ENCODE data around the gene SHB. TPM values are rescaled to one million over a fixed set of nuclear protein-coding genes. Genes with fewer than 3 reads are reported as not detected.

SHB gene
- polyA plus RNA-seq, 10 donors, result 4.5 to 7.9 (median 5.9) TPM

- DNase-seq, result peak; percentile 48 to 87 (median 86)
Observed at GRCh38 chr9:38026021-38026809, 42.8 kb downstream of the SHB start.

GRCh38 chr9:38025166-38025565, 43.9 kb downstream of the SHB start:
- no peak for DNase-seq

GRCh38 chr9:38024036-38024681, 44.9 kb downstream of the SHB start:
- peak in 2 of 3 donors; percentile 37 to 70 for DNase-seq

- no peak for DNase-seq
Observed at GRCh38 chr9:38023661-38024035, 45.4 kb downstream of the SHB start.

GRCh38 chr9:38022995-38023394, 46.0 kb downstream of the SHB start:
- peak in 2 of 3 donors; percentile 46 to 69 for DNase-seq

GRCh38 chr9:38022203-38022895, 46.7 kb downstream of the SHB start:
- DNase-seq, result no peak

- DNase-seq, result no peak
Observed at GRCh38 chr9:38020151-38021076, 48.6 kb downstream of the SHB start.

- DNase-seq, result peak in 1 of 3 donors; percentile 72
Observed at GRCh38 chr9:38019731-38020130, 49.3 kb downstream of the SHB start.

- peak in 1 of 3 donors; percentile 76 for DNase-seq
Observed at GRCh38 chr9:38018958-38019602, 49.9 kb downstream of the SHB start.

- no peak for DNase-seq
Observed at GRCh38 chr9:38018241-38018957, 50.6 kb downstream of the SHB start.

- no peak for DNase-seq
Observed at GRCh38 chr9:38017885-38018186, 51.2 kb downstream of the SHB start.

GRCh38 chr9:38017149-38017884, 51.7 kb downstream of the SHB start:
- peak in 1 of 3 donors; percentile 70 for DNase-seq

- DNase-seq, result peak in 1 of 3 donors; percentile 55
Observed at GRCh38 chr9:38016375-38017135, 52.5 kb downstream of the SHB start.

- no peak for DNase-seq
Observed at GRCh38 chr9:38015906-38016305, 53.1 kb downstream of the SHB start.

- DNase-seq, result no peak
Observed at GRCh38 chr9:38015266-38015665, 53.8 kb downstream of the SHB start.

GRCh38 chr9:38012767-38013450, 56.1 kb downstream of the SHB start:
- DNase-seq, result no peak

GRCh38 chr9:38011991-38012390, 57.0 kb downstream of the SHB start:
- no peak for DNase-seq

- no peak for DNase-seq
Observed at GRCh38 chr9:38010918-38011704, 57.9 kb downstream of the SHB start.
